HG03378 (cell line): Measurements from ENCODE around the gene LRFN5.
"Not testable (repeated sequence)": the region's sequence is repeated elsewhere in the genome, so short reads cannot be mapped to it uniquely, and the experiment has no call there.

ENCODE experiments used
- ATAC-seq: cut with Tn5 transposase; IDR thresholded peaks from one replicate; pipeline ENCODE4 v1.9.1; 2021; ENCODE audit warnings: mild to moderate bottlenecking, moderate library complexity; ENCODE audit not compliant: unreplicated experiment

The LRFN5 gene

DNA sequence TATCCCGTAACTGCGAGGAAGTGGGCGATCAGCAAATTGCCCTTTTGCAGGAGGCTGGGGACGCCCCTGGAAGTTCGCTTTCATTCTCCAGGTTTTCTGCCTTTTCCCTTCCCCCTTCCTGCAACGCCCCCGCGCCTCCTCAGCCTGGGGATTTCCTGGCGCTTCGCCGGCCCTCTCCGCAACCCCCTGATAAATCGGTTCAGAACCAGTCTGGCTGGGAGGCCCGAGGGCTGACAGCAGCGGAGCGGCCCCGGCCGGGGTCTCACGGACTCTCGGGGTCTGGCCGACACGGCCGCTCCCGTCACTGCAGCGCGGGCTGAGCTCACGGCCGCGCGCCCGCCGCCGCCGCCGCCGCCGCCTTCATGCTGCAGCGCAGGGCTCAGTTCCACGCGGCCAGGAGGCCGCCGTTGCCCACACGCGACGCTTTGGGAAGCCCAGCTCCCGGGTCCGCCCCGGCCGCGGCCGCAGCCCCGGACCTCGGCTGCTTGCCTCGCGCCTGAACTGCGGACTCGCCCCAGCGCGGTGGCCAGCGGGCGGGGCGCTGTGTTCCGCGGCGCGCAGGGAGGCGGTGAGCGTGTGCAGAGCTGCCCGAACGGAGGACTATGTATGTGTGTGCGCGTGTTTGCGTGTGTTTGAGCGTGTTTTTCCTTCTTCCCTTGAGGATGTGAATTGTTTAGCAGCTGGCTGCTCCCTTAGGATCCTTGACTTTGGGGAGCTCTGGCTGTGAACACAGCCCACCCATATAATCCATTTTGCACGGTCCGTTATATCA, at the start of gene LRFN5:
Gene LRFN5 (plus strand): TSS at position 345 of the 772 bp plus-strand sequence.
- no peak for ATAC-seq

DNA sequence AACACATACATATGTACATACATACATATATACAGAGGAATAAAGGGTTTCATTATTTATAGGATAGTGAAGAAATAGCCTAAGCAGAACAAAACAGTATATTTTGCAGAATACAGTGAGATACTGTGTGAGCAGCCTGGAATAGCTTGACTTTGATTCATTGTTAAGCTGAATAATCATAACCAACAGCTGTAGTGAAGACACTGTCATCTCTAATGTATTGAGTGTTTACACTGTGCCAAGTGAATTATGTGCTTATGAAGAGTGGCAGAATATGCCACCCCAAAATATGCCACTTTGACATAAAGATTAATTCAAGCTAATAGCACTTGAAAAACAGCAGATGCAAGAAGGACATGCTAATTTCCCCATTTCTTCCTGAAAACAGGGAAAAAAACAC, 48.2 kb upstream of the LRFN5 start:
- no peak for ATAC-seq

- not testable (repeated sequence) for ATAC-seq
Observed at GRCh38 chr14:41566864-41567263, 39.8 kb upstream of the LRFN5 start.

DNA sequence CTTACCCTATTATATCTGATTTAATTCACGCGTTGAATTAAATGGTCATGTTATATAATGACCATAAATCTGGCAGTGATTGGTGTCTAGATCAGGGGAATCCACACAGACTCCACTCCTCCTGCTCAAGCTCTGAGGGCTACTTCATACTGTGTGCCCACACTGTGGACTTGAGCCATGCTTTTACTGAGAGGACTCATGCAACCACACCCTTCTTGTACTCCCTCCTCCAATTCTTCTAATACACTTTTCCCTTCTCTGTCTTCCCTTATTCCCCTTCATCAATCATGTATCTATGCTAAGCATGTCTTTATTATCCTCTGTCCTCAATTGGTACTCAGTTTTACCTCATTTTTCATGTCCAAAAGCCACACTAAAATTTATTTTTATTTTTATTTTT, 37.7 kb upstream of the LRFN5 start:
- ATAC-seq = no peak

DNA sequence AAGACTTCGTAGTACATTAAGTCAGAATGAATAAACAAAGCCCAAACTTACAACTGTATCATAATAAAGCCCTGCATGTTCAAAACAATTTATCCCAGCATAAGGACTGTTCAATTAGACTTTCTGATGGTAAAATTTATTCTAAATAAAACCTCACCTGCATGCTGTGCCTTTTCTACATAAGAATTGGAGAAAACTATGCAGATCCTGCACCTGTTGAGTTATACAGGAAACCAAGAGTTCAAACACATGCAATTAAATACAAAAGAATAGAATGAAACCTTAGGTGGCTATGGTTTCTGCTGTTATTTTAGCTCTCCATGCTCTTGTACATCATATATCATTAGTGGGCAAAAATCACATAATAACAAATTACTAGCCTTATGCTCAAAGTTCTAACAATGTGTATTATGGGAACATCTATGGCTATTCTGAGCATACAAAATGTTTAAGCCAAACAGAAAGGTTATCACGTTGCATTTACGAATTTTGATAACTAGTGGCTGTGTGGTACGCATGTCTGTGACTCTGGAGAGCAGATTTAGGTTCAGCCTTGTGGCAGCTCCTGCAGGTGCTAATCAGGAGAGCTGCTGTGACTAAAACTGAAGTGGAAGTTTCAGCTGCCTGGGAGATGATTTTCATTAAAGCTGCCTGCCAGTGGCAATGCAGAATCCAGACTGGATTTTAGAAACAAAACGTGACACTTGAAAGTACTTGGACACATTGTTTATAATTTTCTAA, 36.1 kb upstream of the LRFN5 start:
- no peak for ATAC-seq

DNA sequence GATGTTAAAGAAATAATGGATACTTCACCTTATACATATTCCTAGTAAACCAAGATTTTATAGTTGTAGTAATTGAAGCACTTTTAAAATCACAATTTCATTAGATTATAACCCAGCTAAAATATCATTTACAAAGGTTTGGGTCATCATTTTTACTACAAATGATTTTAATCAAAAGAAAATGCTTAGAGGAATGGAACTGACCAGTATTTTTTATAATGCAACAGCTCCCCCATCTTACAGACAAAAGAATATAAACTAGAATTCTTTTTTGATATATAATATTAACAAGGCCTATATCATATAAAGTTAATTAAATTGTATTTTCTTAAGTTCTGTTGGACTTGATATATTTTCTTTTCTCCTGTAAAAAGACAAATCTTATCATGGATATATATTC, 20.4 kb upstream of the LRFN5 start:
- ATAC-seq = no peak

DNA sequence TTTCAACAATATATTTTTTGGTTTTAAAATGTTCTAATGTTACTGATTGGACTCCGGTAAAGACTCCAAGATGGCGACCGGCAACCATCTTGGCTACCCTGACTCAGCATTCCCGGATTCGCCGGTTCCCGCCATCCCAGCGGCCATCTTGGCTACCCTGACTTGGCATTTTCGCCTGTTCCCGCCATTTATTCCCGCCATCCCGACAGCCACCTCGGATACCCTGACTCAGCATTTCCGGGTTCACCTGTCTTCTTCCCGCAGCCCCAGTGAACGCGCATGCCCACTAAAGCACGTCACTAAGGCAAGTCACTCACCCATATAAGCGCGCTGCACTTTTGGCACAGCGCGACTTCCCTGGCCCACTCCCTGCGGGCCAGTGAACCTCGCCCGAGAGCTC, 9.0 kb upstream of the LRFN5 start:
- ATAC-seq = no peak

DNA sequence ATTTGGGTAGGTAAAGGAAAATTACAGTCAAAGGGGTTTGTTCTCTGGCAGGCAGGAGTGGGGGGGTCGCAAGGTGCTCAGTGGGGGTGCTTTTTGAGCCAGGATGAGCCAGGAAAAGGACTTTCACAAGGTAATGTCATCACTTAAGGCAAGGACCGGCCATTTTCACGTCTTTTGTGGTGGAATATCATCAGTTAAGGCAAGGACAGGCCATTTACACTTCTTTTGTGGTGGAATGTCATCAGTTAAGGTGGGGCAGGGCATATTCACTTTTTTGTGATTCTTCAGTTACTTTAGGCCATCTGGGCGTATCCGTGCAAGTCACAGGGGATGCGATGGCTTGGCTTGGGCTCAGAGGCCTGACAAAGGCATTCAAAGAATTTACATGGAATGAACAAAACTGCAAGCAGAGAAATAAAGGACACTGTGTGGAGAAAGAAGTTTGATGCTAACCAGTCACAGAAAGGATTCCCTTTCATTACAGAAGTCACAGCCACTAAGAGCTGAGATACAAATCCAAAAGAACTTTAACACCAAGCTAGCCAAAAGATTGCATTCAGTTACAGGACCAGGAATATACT, 6.8 kb upstream of the LRFN5 start:
- ATAC-seq = not testable (repeated sequence)

DNA sequence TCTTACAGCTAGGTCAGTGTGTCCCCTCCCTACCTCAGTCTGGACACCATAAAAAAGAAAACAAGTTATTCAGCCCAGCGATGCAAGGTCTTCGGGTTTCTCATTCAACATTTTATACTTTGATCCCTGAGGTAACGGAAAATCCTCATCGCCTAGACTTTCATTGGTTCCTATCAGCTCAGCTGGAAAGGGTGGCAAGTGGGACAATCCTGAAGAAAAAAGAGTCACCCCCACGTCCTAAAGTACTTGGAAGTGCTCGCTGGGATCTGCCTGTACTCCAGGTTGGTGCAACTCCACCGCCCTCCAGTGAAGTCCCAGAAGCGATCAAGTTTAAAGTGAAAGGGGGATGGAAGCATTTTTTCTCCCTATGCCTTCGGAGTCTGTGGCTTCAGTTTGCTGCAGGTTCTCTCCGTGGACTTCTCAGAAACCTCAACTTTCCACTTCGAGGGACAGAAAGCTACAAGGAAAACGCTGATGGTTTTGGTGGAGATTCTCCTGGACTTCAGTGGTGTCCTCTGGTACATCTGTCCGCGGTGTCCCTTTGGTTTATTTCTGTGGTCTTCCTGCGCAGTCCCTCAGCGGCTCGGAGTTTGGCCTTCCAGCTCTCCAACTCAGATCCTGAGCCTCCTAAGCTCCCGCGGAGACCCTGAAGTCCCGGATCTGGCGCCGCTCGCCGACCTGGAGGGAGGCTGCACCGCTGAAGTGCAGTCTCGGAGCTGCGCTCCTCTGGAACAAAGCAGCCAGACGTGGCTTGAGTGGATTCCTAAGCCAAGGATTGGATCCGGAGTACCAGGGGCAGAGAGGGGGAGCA, 1.8 kb upstream of the LRFN5 start:
- no peak for ATAC-seq

DNA sequence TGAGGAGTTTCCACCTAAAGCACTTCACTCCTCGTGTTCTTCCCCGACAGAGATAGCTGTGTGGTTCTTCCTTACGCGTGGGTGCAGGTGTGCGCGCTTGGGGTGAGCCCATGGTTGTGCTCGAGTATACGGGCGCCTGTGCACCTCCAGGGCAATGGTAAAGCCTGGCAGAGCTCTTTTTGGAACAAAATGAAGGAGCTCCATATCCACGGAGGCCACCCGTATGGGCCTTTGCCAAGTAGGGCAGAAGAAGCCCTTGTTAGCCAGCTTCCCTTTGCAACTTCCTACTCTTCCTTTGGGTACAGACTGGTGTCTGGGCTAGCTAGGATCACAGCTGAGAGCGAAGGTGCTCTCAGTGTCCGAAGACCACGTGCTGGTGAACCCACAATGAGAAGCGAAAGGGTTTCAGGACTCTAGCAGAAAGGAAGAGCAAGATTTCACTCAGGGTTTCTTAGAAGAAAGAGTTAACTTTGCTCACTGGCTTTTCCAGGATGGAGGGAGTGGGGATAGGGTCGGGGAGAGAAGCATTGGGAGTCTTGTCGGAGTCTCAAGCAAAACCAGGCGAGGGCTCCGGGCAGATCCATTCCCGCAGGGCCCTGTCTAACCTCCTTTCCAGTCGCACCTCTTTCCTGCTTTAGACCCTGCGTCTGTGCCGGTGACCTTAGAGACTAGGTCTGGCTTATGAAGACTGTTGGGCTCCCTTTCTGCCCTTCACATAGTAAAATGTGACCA, 960 bp upstream of the LRFN5 start:
- ATAC-seq = no peak

- no peak for ATAC-seq
Observed at GRCh38 chr14:41606282-41606531, 469 bp upstream of the LRFN5 start.

- ATAC-seq = no peak
Observed at GRCh38 chr14:41607304-41607775, 664 bp downstream of the LRFN5 start.

DNA sequence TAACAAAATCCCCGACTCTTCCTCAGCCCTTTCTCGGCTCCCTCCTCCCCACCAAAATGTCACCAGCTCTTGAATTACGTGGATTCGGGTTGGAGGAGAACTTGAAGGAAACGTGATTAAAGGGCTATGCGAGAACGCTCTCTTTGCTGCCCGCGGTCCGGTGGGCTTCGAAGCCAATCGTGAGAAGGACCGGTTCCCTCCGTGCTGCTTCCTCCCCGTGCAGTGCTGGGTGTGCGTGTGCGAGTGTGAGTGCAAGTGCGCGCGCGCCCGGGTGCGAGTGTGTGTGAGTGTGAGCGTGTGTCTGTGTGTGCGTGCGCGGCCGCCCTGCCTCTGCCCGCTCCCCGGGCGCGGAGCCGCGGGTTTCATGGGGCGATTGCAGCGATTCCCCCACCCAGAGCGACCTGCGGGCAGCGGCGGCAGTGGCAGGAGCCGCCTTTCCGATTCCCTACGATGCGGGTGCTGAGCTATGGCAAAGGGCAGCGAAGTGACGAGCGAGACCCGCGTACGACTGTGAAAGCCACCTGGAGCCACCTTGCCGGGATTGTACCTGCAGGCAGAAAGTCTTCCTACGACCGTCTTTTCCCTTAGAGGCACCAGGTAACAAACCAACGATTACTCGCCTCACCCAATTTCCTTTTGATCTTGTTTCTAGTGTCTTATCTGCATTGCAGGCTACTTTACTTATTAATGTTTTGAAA, 1.4 kb downstream of the LRFN5 start:
- ATAC-seq = no peak

DNA sequence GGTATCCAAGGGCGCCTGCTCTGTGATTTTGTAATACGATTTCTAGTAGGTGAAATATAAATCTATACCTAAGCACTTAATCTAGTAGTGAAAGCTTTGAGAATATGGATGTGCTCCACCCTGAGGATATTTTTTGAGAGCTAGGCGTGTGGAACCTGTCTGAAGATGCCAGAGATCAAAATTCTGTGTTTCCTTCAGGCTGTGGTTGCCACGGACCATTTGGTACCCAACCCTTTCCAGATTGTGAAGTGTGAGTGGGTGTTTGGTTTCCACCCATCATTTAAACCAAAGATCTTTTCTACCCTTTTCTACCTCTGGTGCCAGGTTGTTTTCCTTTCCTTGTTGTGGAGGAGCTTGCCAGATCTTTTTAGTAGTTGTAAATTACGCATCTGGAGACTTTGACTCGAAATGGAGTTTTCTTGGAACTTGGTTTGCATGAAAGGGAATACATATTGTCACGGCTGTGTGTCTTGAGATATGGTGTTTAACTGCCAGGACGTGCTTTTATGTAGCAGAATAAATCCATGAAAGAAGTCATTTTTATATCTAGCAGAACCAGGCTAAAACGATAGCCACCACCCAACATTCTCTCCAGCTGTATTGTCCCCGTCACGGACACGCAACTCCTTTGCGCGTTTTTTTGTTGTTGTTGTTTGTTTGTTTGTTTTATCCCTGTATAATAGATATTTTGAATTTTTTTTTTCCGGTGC, 2.2 kb downstream of the LRFN5 start:
- ATAC-seq = no peak

GRCh38 chr14:41609704-41610183, 3.1 kb downstream of the LRFN5 start:
- no peak for ATAC-seq

GRCh38 chr14:41615011-41615595, 8.4 kb downstream of the LRFN5 start:
- no peak for ATAC-seq

DNA sequence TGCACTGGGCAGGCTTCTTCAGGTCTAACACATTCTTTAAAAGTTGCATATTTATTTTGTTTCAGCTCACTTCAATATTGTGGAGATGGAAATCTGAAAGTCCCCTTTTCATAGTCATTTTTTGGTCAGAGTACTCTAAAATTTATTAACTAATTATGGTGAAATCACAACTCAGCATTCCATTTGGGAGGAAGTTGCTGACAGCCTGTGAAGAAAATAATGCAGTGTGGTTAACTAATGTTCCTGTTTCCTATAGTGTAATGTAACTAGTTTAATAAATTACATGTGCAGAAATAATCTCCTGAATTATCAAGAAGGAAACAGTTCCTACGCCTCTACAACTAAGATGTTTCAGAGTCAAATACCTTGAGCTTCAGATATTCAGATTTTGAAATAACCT, 17.1 kb downstream of the LRFN5 start:
- ATAC-seq = no peak

DNA sequence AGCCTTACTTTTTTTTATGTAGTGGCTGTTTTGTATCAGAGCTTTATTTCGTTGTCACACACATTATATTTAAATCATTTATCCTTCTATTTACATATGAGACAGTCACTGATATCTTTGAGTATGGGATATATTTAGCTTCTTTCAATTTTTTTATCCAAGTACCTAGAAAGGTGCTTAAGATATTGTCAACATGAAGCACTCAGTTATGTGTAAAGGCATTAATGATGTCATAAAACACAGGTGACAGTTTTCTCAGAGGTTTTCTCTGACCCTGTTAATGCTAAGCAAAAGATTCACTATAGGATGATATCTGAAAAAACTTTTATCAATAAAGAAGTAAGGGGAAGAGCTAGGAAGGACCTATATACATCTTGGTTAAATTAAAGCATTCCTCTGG, 23.2 kb downstream of the LRFN5 start:
- ATAC-seq = no peak

GRCh38 chr14:41634286-41634685, 27.6 kb downstream of the LRFN5 start:
- no peak for ATAC-seq
